Measurements from ENCODE around the gene ACAP3.

The ACAP3 gene

GRCh38 chr1:1341549-1342021, 33.9 kb upstream of the ACAP3 start:
- no peak overlapping the region for H3K4me3 ChIP-seq (ENCODE audit: low read length)
- H3K9me3 ChIP-seq (ENCODE audit: control insufficient read depth, low read length), result no peaks in the 10 kb centered on the region
- peaks cover 32% of the 10 kb centered on the region for H3K36me3 ChIP-seq (ENCODE audit: control insufficient read depth, insufficient read depth, low read length, severe bottlenecking)
- no peaks in the 10 kb centered on the region for H3K27me3 ChIP-seq (replicated peaks; ENCODE audit: control insufficient read depth, insufficient read depth, low read length)
- no peak overlapping the region for H3K9ac ChIP-seq (ENCODE audit: low read length)
- H3K4me1 ChIP-seq (ENCODE audit: control insufficient read depth, insufficient read depth, low read length), result peaks cover 24% of the 10 kb centered on the region
- DNase-seq (ENCODE audit: low read depth), result no peak

- Histone ChIP-seq H3K4me3 (ENCODE audit: low read length) (no peak overlapping the region), H3K36me3 (ENCODE audit: control insufficient read depth, insufficient read depth, low read length, severe bottlenecking) (peaks cover 32% of the 10 kb centered on the region), H3K9ac (ENCODE audit: low read length) (no peak overlapping the region), H3K27me3 (replicated peaks; ENCODE audit: control insufficient read depth, insufficient read depth, low read length) (no peaks in the 10 kb centered on the region), H3K9me3 (ENCODE audit: control insufficient read depth, low read length) (no peaks in the 10 kb centered on the region), H3K4me1 (ENCODE audit: control insufficient read depth, insufficient read depth, low read length) (peaks cover 18% of the 10 kb centered on the region)
- DNase-seq (ENCODE audit: low read depth), result no peak
These were observed 33.2 kb upstream of the ACAP3 start for GRCh38 chr1:1340791-1341548.

- Histone ChIP-seq H3K36me3 (ENCODE audit: control insufficient read depth, insufficient read depth, low read length, severe bottlenecking) (peaks cover 32% of the 10 kb centered on the region), H3K4me3 (ENCODE audit: low read length) (no peak overlapping the region)
These were observed 32.5 kb upstream of the ACAP3 start for GRCh38 chr1:1340185-1340584.

GRCh38 chr1:1338278-1338677, 30.5 kb upstream of the ACAP3 start:
- H3K9me3 ChIP-seq (ENCODE audit: control insufficient read depth, low read length), result no peaks in the 10 kb centered on the region
- no peaks in the 10 kb centered on the region for H3K27me3 ChIP-seq (replicated peaks; ENCODE audit: control insufficient read depth, insufficient read depth, low read length)
- DNase-seq (ENCODE audit: low read depth), result no peak
- peaks cover 32% of the 10 kb centered on the region for H3K36me3 ChIP-seq (ENCODE audit: control insufficient read depth, insufficient read depth, low read length, severe bottlenecking)
- H3K9ac ChIP-seq (ENCODE audit: low read length), result no peak overlapping the region
- no peak overlapping the region for H3K4me3 ChIP-seq (ENCODE audit: low read length)
- H3K4me1 ChIP-seq (ENCODE audit: control insufficient read depth, insufficient read depth, low read length), result no peaks in the 10 kb centered on the region

More at GRCh38 chr1:1340185-1340584, 32.5 kb upstream of the ACAP3 start:
- H3K9me3 ChIP-seq (ENCODE audit: control insufficient read depth, low read length), result no peaks in the 10 kb centered on the region
- H3K4me1 ChIP-seq (ENCODE audit: control insufficient read depth, insufficient read depth, low read length), result peaks cover 10% of the 10 kb centered on the region
- no peak for DNase-seq (ENCODE audit: low read depth)
- H3K9ac ChIP-seq (ENCODE audit: low read length), result no peak overlapping the region
- H3K27me3 ChIP-seq (replicated peaks; ENCODE audit: control insufficient read depth, insufficient read depth, low read length), result no peaks in the 10 kb centered on the region

- Histone ChIP-seq H3K27me3 (replicated peaks; ENCODE audit: control insufficient read depth, insufficient read depth, low read length) (no peaks in the 10 kb centered on the region), H3K9me3 (ENCODE audit: control insufficient read depth, low read length) (no peaks in the 10 kb centered on the region), H3K9ac (ENCODE audit: low read length) (no peak overlapping the region), H3K4me1 (ENCODE audit: control insufficient read depth, insufficient read depth, low read length) (no peaks in the 10 kb centered on the region), H3K4me3 (ENCODE audit: low read length) (no peak overlapping the region), H3K36me3 (ENCODE audit: control insufficient read depth, insufficient read depth, low read length, severe bottlenecking) (peaks cover 32% of the 10 kb centered on the region)
- DNase-seq (ENCODE audit: low read depth), result no peak
These were observed 30.0 kb upstream of the ACAP3 start for GRCh38 chr1:1337793-1338147.

GRCh38 chr1:1336931-1337792, 29.4 kb upstream of the ACAP3 start:
- DNase-seq (ENCODE audit: low read depth), result no peak
- Histone ChIP-seq H3K9ac (ENCODE audit: low read length) (no peak overlapping the region), H3K9me3 (ENCODE audit: control insufficient read depth, low read length) (no peaks in the 10 kb centered on the region), H3K4me3 (ENCODE audit: low read length) (no peak overlapping the region), H3K4me1 (ENCODE audit: control insufficient read depth, insufficient read depth, low read length) (no peaks in the 10 kb centered on the region), H3K36me3 (ENCODE audit: control insufficient read depth, insufficient read depth, low read length, severe bottlenecking) (peaks cover 32% of the 10 kb centered on the region), H3K27me3 (replicated peaks; ENCODE audit: control insufficient read depth, insufficient read depth, low read length) (no peaks in the 10 kb centered on the region)

GRCh38 chr1:1336446-1336845, 28.7 kb upstream of the ACAP3 start:
- Histone ChIP-seq H3K36me3 (ENCODE audit: control insufficient read depth, insufficient read depth, low read length, severe bottlenecking) (peaks cover 28% of the 10 kb centered on the region), H3K4me3 (ENCODE audit: low read length) (no peak overlapping the region), H3K27me3 (replicated peaks; ENCODE audit: control insufficient read depth, insufficient read depth, low read length) (no peaks in the 10 kb centered on the region), H3K4me1 (ENCODE audit: control insufficient read depth, insufficient read depth, low read length) (peaks cover 2% of the 10 kb centered on the region), H3K9me3 (ENCODE audit: control insufficient read depth, low read length) (no peaks in the 10 kb centered on the region), H3K9ac (ENCODE audit: low read length) (no peak overlapping the region)
- DNase-seq (ENCODE audit: low read depth), result no peak

GRCh38 chr1:1335792-1336248, 28.1 kb upstream of the ACAP3 start:
- peaks cover 23% of the 10 kb centered on the region for H3K36me3 ChIP-seq (ENCODE audit: control insufficient read depth, insufficient read depth, low read length, severe bottlenecking)
- H3K4me1 ChIP-seq (ENCODE audit: control insufficient read depth, insufficient read depth, low read length), result peaks cover 8% of the 10 kb centered on the region
- no peak overlapping the region for H3K9ac ChIP-seq (ENCODE audit: low read length)
- H3K27me3 ChIP-seq (replicated peaks; ENCODE audit: control insufficient read depth, insufficient read depth, low read length), result no peaks in the 10 kb centered on the region
- DNase-seq (ENCODE audit: low read depth), result no peak
- no peak overlapping the region for H3K4me3 ChIP-seq (ENCODE audit: low read length)
- no peaks in the 10 kb centered on the region for H3K9me3 ChIP-seq (ENCODE audit: control insufficient read depth, low read length)

- Histone ChIP-seq H3K9ac (ENCODE audit: low read length) (no peak overlapping the region), H3K27me3 (replicated peaks; ENCODE audit: control insufficient read depth, insufficient read depth, low read length) (no peaks in the 10 kb centered on the region), H3K4me1 (ENCODE audit: control insufficient read depth, insufficient read depth, low read length) (peaks cover 13% of the 10 kb centered on the region), H3K9me3 (ENCODE audit: control insufficient read depth, low read length) (no peaks in the 10 kb centered on the region), H3K36me3 (ENCODE audit: control insufficient read depth, insufficient read depth, low read length, severe bottlenecking) (peaks cover 18% of the 10 kb centered on the region), H3K4me3 (ENCODE audit: low read length) (no peak overlapping the region)
- no peak for DNase-seq (ENCODE audit: low read depth)
These were observed 27.6 kb upstream of the ACAP3 start for GRCh38 chr1:1335283-1335682.

- H3K9me3 ChIP-seq (ENCODE audit: control insufficient read depth, low read length), result no peaks in the 10 kb centered on the region
- H3K27me3 ChIP-seq (replicated peaks; ENCODE audit: control insufficient read depth, insufficient read depth, low read length), result no peaks in the 10 kb centered on the region
- H3K4me3 ChIP-seq (ENCODE audit: low read length), result no peak overlapping the region
- no peak overlapping the region for H3K9ac ChIP-seq (ENCODE audit: low read length)
- no peak for DNase-seq (ENCODE audit: low read depth)
- H3K36me3 ChIP-seq (ENCODE audit: control insufficient read depth, insufficient read depth, low read length, severe bottlenecking), result peaks cover 17% of the 10 kb centered on the region
- peaks cover 13% of the 10 kb centered on the region for H3K4me1 ChIP-seq (ENCODE audit: control insufficient read depth, insufficient read depth, low read length)
These were observed 27.1 kb upstream of the ACAP3 start for GRCh38 chr1:1334835-1335234.

GRCh38 chr1:1333551-1334241, 26.0 kb upstream of the ACAP3 start:
- DNase-seq (ENCODE audit: low read depth), result no peak
- no peak overlapping the region for H3K9ac ChIP-seq (ENCODE audit: low read length)
- H3K4me3 ChIP-seq (ENCODE audit: low read length), result no peak overlapping the region
- no peaks in the 10 kb centered on the region for H3K9me3 ChIP-seq (ENCODE audit: control insufficient read depth, low read length)
- no peaks in the 10 kb centered on the region for H3K27me3 ChIP-seq (replicated peaks; ENCODE audit: control insufficient read depth, insufficient read depth, low read length)
- peaks cover 11% of the 10 kb centered on the region for H3K36me3 ChIP-seq (ENCODE audit: control insufficient read depth, insufficient read depth, low read length, severe bottlenecking)
- peaks cover 13% of the 10 kb centered on the region for H3K4me1 ChIP-seq (ENCODE audit: control insufficient read depth, insufficient read depth, low read length)
